Astrocyte (in vitro differentiated cells and primary cell): ENCODE data around the gene PKLR. TPM values are rescaled to one million over a fixed set of nuclear protein-coding genes. Genes with fewer than 3 reads are reported as not detected.

Experiments
- DNase-seq: peaks from one replicate; pipeline ENCODE4 v3.0.0-alpha.2; 2010; ENCODE audit warnings: low read depth
- FAIRE-seq: peaks from 2 replicates; lab custom pipeline; 2011; peaks lifted over from hg19 to GRCh38; lab: Jason Lieb, UNC
- H2AFZ ChIP-seq: 2 replicates; pipeline ENCODE4 v1.6.0; 2012; ENCODE audit warnings: low read depth, low read length, inconsistent platforms
- H3K27ac ChIP-seq: 2 replicates; pipeline ENCODE4 v1.5.1; 2011; ENCODE audit warnings: low read depth, low read length, inconsistent platforms
- H3K27me3 ChIP-seq: 2 replicates; pipeline ENCODE4 v1.6.0; 2011; ENCODE audit warnings: low read length, inconsistent platforms; ENCODE audit not compliant: insufficient read depth
- H3K36me3 ChIP-seq: 2 replicates; pipeline ENCODE4 v1.5.1; 2011; ENCODE audit warnings: low read length, inconsistent platforms; ENCODE audit not compliant: insufficient read depth
- H3K4me1 ChIP-seq: 2 replicates; pipeline ENCODE4 v1.5.1; 2011; ENCODE audit warnings: low read length, inconsistent platforms; ENCODE audit not compliant: insufficient read depth
- H3K4me2 ChIP-seq: 2 replicates; pipeline ENCODE4 v1.6.0; 2012; ENCODE audit warnings: low read length, inconsistent platforms
- H3K4me3 ChIP-seq: 2 replicates; pipeline ENCODE4 v1.5.1; 2011; ENCODE audit warnings: low read depth, mild to moderate bottlenecking, low read length, inconsistent platforms; ENCODE audit not compliant: insufficient read depth
- H3K79me2 ChIP-seq: 2 replicates; pipeline ENCODE4 v1.6.0; 2012; ENCODE audit warnings: mild to moderate bottlenecking, low read length, inconsistent platforms; ENCODE audit not compliant: insufficient read depth
- H3K9ac ChIP-seq: 2 replicates; pipeline ENCODE4 v1.6.0; 2012; ENCODE audit warnings: mild to moderate bottlenecking, low read length, inconsistent platforms
- H3K9me3 ChIP-seq: 2 replicates; pipeline ENCODE4 v1.5.1; 2012; ENCODE audit warnings: low read depth, mild to moderate bottlenecking, low read length, inconsistent platforms; ENCODE audit not compliant: insufficient read depth
- H4K20me1 ChIP-seq: 2 replicates; pipeline ENCODE4 v1.6.0; 2012; ENCODE audit warnings: low read length, inconsistent platforms; ENCODE audit not compliant: insufficient read depth
- H3K27ac Mint-ChIP-seq: one replicate; pipeline ENCODE4 v1.8.0; 2021; ENCODE audit warnings: mild to moderate bottlenecking, mixed read lengths; ENCODE audit not compliant: unreplicated experiment
- H3K27me3 Mint-ChIP-seq: one replicate; pipeline ENCODE4 v1.8.0; 2021; ENCODE audit warnings: low read depth, mixed read lengths; ENCODE audit not compliant: unreplicated experiment
- H3K36me3 Mint-ChIP-seq: one replicate; pipeline ENCODE4 v1.8.0; 2021; ENCODE audit warnings: low read depth, mixed read lengths; ENCODE audit not compliant: unreplicated experiment
- H3K4me1 Mint-ChIP-seq: one replicate; pipeline ENCODE4 v1.8.0; 2021; ENCODE audit warnings: low read depth, mixed read lengths; ENCODE audit not compliant: unreplicated experiment
- H3K4me3 Mint-ChIP-seq: one replicate; pipeline ENCODE4 v1.8.0; 2021; ENCODE audit warnings: mild to moderate bottlenecking, moderate library complexity, mixed read lengths; ENCODE audit not compliant: unreplicated experiment
- H3K9me3 Mint-ChIP-seq: one replicate; pipeline ENCODE4 v1.8.0; 2021; ENCODE audit warnings: mild to moderate bottlenecking, mixed read lengths; ENCODE audit not compliant: unreplicated experiment
- CTCF ChIP-seq: IDR thresholded peaks from 2 replicates; pipeline ENCODE4 v1.5.1; 2011; ENCODE audit warnings: low read depth, mild to moderate bottlenecking, inconsistent platforms, low read length, moderate library complexity; ENCODE audit not compliant: insufficient read depth
- EZH2 ChIP-seq: IDR thresholded peaks from 2 replicates; pipeline ENCODE4 v1.6.1; 2012; ENCODE audit warnings: mild to moderate bottlenecking, low read length, inconsistent platforms; ENCODE audit not compliant: insufficient read depth
- total RNA-seq: library from RNA; stranded (reverse); gene quantifications from 2 replicates; pipeline ENCODE4 v1.2.1, GENCODE V29; 2021

The PKLR gene
- total RNA-seq, 1 donor from 2014 or later = not detected

GRCh38 chr1:155316922-155317321 is 15.7 kb upstream of the PKLR start:
- H3K36me3 ChIP-seq = peaks cover 25% of the 10 kb centered on the region
- H3K4me2 ChIP-seq = no peak overlapping the region
- Mint-ChIP-seq H3K36me3 (peaks cover 7% of the 10 kb centered on the region), H3K27me3 (no peaks in the 10 kb centered on the region), H3K9me3 (no peaks in the 10 kb centered on the region), H3K4me1 (peaks cover 7% of the 10 kb centered on the region), H3K27ac (no peak overlapping the region), H3K4me3 (no peak overlapping the region)
- no peak overlapping the region for H2AFZ ChIP-seq
- H3K9me3 ChIP-seq = no peaks in the 10 kb centered on the region
- H3K27ac ChIP-seq = no peak overlapping the region
- peaks cover 34% of the 10 kb centered on the region for H4K20me1 ChIP-seq
- H3K4me3 ChIP-seq = no peak overlapping the region
- H3K9ac ChIP-seq = no peak overlapping the region
- H3K79me2 ChIP-seq = peaks cover 25% of the 10 kb centered on the region
- H3K27me3 ChIP-seq = no peaks in the 10 kb centered on the region
- peaks cover 17% of the 10 kb centered on the region for H3K4me1 ChIP-seq
- no peak for DNase-seq
- TF ChIP-seq CTCF (no peak), EZH2 (no peak)
- FAIRE-seq = no peak

GRCh38 chr1:155313261-155313660 is 12.0 kb upstream of the PKLR start:
- Mint-ChIP-seq H3K27ac (no peak overlapping the region), H3K9me3 (peaks cover 1% of the 10 kb centered on the region), H3K36me3 (peaks cover 4% of the 10 kb centered on the region)

More at GRCh38 chr1:155313261-155313660, 12.0 kb upstream of the PKLR start:
- H3K27me3 Mint-ChIP-seq = no peaks in the 10 kb centered on the region
- TF ChIP-seq EZH2 = no peak
- no peak for TF ChIP-seq CTCF
- Histone ChIP-seq H3K9ac (no peak overlapping the region), H3K27me3 (no peaks in the 10 kb centered on the region), H3K4me1 (peaks cover 8% of the 10 kb centered on the region), H3K9me3 (no peaks in the 10 kb centered on the region), H3K4me2 (no peak overlapping the region), H4K20me1 (peaks cover 28% of the 10 kb centered on the region), H3K4me3 (no peak overlapping the region), H3K79me2 (peaks cover 44% of the 10 kb centered on the region), H3K27ac (no peak overlapping the region), H3K36me3 (peaks cover 19% of the 10 kb centered on the region), H2AFZ (no peak overlapping the region)
- FAIRE-seq = no peak
- no peak for DNase-seq
- H3K4me3 Mint-ChIP-seq = peak overlapping the region; percentile 23
- H3K4me1 Mint-ChIP-seq = peaks cover 8% of the 10 kb centered on the region
